Measurements from ENCODE around the gene ILDR2. TPM values are rescaled to one million over a fixed set of nuclear protein-coding genes. Genes with fewer than 3 reads are reported as not detected.

Gene ILDR2
- total and polyA plus RNA-seq, 10 of the 15 experiments (the other 5 are each of a cell fraction or from before 2014, with no cell fraction given), result 0.05 to 5.3 (median 1.9) TPM

- TF ChIP-seq SMAD5 (IDR thresholded peaks at IDR 0.05; ENCODE audit: low read depth) (no peak), MAX (IDR thresholded peaks at IDR 0.05; ENCODE audit: low read depth, low read length) (peak; percentile 38; the same call in 1 of the 2 replicates), GABPA (IDR thresholded peaks at IDR 0.05; ENCODE audit: low read depth) (no peak), ZNF24 (IDR thresholded peaks at IDR 0.05) (no peak), TARDBP (IDR thresholded peaks at IDR 0.05; ENCODE audit: borderline replicate concordance) (peak; percentile 55; the same call in 1 of the 2 replicates), BCL3 (IDR thresholded peaks at IDR 0.05; ENCODE audit: borderline replicate concordance, insufficient read depth, low read depth, low read length, poor library complexity, severe bottlenecking) (peak; percentile 51), CHD4 (IDR thresholded peaks at IDR 0.05) (no peak), SPI1 (IDR thresholded peaks at IDR 0.05; ENCODE audit: borderline replicate concordance, insufficient read depth, low read depth, low read length) (peak; percentile 16; the same call in 1 of the 2 replicates), RUNX3 (IDR thresholded peaks at IDR 0.05; ENCODE audit: low read length) (peak; percentile 98), POU2F2 (IDR thresholded peaks at IDR 0.05; ENCODE audit: borderline replicate concordance, low read depth, low read length) (peak; percentile 61; the same call in 2 of the 3 replicates), CTCF (IDR thresholded peaks at IDR 0.05 in 2 of 3, conservative IDR thresholded peaks at IDR 0.05 in 1 of 3; ENCODE audit: control insufficient read depth in 2 of 3, extremely low read depth in 1 of 3, insufficient read depth in 1 of 3, low read depth in 3 of 3, low read length in 3 of 3) (peak in 1 of 3 experiments; percentile 36; a peak in 3 of 6 replicates), POLR2A (IDR thresholded peaks at IDR 0.05; ENCODE audit: low read depth, low read length) (peak; percentile 86), LARP7 (IDR thresholded peaks at IDR 0.05) (peak; percentile 81; the same call in 1 of the 2 replicates), SIX5 (IDR thresholded peaks at IDR 0.05; ENCODE audit: low read depth, low read length, severe bottlenecking) (no peak), GATAD2B (conservative IDR thresholded peaks at IDR 0.05; ENCODE audit: low read depth) (peak; percentile 84; the same call in 1 of the 2 replicates), ZNF592 (IDR thresholded peaks at IDR 0.05) (no peak), FOXM1 (IDR thresholded peaks at IDR 0.05; ENCODE audit: low read depth, low read length) (no peak), NR2F1 (conservative IDR thresholded peaks at IDR 0.05) (peak; percentile 74), ZNF217 (IDR thresholded peaks at IDR 0.05) (peak; percentile 21; the same call in 1 of the 2 replicates), IRF4 (IDR thresholded peaks at IDR 0.05; ENCODE audit: low read depth, low read length) (no peak), EZH2 (IDR thresholded peaks at IDR 0.05; ENCODE audit: borderline replicate concordance, control insufficient read depth, low read depth, low read length) (no peak), TCF7 (IDR thresholded peaks at IDR 0.05; ENCODE audit: borderline replicate concordance) (no peak), RBBP5 (conservative IDR thresholded peaks at IDR 0.05) (no peak), BMI1 (IDR thresholded peaks at IDR 0.05; ENCODE audit: borderline replicate concordance) (no peak)
These were observed 99.4 kb downstream of the ILDR2 start, which contains the start of gene TADA1 (continued) for GRCh38 chr1:166875734-166876539.
